A549 (cell line): ENCODE results near the gene XPO5.

Source experiments
- BHLHE40 ChIP-seq: IDR thresholded peaks from 2 replicates; pipeline ENCODE4 v1.6.1; 2012; ENCODE audit warnings: low read depth, low read length, inconsistent platforms
- JUN ChIP-seq, 2 experiments: fragments of >200 bp; sonication (Bioruptor Twin); formaldehyde crosslinking; IDR thresholded peaks; 2 replicates in 1 of 2; 3 replicates in 1 of 2; pipeline ENCODE4 v1.6.1; 2016 to 2017
- MYC ChIP-seq: IDR thresholded peaks from 2 replicates; pipeline ENCODE4 v1.6.1; 2012; ENCODE audit warnings: mild to moderate bottlenecking, inconsistent platforms, low read length, improper control_type of control experiment, borderline replicate concordance
- POLR2A ChIP-seq: IDR thresholded peaks from 2 replicates; pipeline ENCODE4 v1.6.1; 2012; ENCODE audit warnings: mild to moderate bottlenecking, low read length
- RARB ChIP-seq: fragments of 250-450 bp; sonication (Bioruptor Pico); IDR thresholded peaks from 2 replicates; pipeline ENCODE4 v1.8.0; 2021; ENCODE audit warnings: mild to moderate bottlenecking, moderate library complexity
- ZFP36 ChIP-seq: fragments of 450-650 bp; IDR thresholded peaks from 2 replicates; pipeline ENCODE4 v1.6.1; 2014; ENCODE audit warnings: borderline replicate concordance; ENCODE audit not compliant: partially characterized antibody
- ZNF302 ChIP-seq: fragments of 250-450 bp; sonication (Bioruptor Pico); IDR thresholded peaks from 2 replicates; pipeline ENCODE4 v1.9.0; 2021; ENCODE audit warnings: inconsistent platforms, mild to moderate bottlenecking, moderate library complexity
- TF ChIP-seq, protein P1 (sequence below): fragments of >200 bp; sonication (Bioruptor Twin); formaldehyde crosslinking; IDR thresholded peaks from 3 replicates; pipeline ENCODE4 v1.5.1; 2016
- TF ChIP-seq, protein P2 (sequence below): IDR thresholded peaks from 2 replicates; pipeline ENCODE4 v1.6.1; 2012

DNA sequence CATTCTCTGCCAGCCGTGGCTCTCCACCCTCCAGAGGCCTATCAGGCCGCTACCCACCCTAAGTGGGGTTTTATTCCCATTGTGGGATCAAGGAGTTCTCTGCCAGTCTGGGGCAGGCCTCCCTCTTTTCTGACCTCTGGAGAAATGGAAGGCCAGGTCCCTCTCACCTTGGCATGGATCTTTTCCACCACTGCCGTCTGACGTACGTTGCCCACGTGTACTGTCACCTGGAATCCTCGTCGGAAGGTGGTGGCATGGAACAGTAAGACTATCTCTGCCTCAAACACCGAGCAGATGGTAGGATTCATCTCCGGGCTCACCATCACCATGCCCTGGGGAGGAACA, 46.0 kb upstream of the XPO5 start:
- TF ChIP-seq, protein P1, sequence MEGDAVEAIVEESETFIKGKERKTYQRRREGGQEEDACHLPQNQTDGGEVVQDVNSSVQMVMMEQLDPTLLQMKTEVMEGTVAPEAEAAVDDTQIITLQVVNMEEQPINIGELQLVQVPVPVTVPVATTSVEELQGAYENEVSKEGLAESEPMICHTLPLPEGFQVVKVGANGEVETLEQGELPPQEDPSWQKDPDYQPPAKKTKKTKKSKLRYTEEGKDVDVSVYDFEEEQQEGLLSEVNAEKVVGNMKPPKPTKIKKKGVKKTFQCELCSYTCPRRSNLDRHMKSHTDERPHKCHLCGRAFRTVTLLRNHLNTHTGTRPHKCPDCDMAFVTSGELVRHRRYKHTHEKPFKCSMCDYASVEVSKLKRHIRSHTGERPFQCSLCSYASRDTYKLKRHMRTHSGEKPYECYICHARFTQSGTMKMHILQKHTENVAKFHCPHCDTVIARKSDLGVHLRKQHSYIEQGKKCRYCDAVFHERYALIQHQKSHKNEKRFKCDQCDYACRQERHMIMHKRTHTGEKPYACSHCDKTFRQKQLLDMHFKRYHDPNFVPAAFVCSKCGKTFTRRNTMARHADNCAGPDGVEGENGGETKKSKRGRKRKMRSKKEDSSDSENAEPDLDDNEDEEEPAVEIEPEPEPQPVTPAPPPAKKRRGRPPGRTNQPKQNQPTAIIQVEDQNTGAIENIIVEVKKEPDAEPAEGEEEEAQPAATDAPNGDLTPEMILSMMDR = no peak
- no peak for TF ChIP-seq ZFP36
- TF ChIP-seq RARB = no peak
- no peak for TF ChIP-seq JUN (IDR thresholded peaks at IDR 0.05)
- TF ChIP-seq, protein P2, sequence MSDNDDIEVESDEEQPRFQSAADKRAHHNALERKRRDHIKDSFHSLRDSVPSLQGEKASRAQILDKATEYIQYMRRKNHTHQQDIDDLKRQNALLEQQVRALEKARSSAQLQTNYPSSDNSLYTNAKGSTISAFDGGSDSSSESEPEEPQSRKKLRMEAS = no peak
- TF ChIP-seq POLR2A = no peak
- TF ChIP-seq ZNF302 = no peak
- TF ChIP-seq BHLHE40 = no peak
- no peak for TF ChIP-seq MYC
